ENCODE measurements around the gene C3orf20.
A peak's percentile ranks its signal among the peaks of the same experiment; 100 is the strongest.

C3orf20 gene

GRCh38 chr3:14774431-14774830 lies 99.5 kb downstream of the C3orf20 start:
- H3K4me3 ChIP-seq (ENCODE audit: insufficient read length, low read depth): no peak overlapping the region
- no peaks in the 10 kb centered on the region for H3K36me3 ChIP-seq (ENCODE audit: insufficient read depth, insufficient read length, low read length)
- peaks cover 10% of the 10 kb centered on the region for H3K9me3 ChIP-seq (ENCODE audit: insufficient read depth, low read length)
- peaks cover 16% of the 10 kb centered on the region for H3K4me1 ChIP-seq (ENCODE audit: insufficient read depth, insufficient read length)
- peak overlapping the region; percentile 16 for H3K9ac ChIP-seq (ENCODE audit: insufficient read length, low read depth)
- DNase-seq (ENCODE audit: low read depth, low spot score): no peak
- no peaks in the 10 kb centered on the region for H3K27me3 ChIP-seq (ENCODE audit: insufficient read depth, insufficient read length)
- TF ChIP-seq ZNF274 (IDR thresholded peaks at IDR 0.05; ENCODE audit: low read depth, low read length) (no peak), SUZ12 (IDR thresholded peaks at IDR 0.05; ENCODE audit: extremely low read depth, insufficient read depth, insufficient read length) (no peak), YY1 (IDR thresholded peaks at IDR 0.05; ENCODE audit: insufficient read depth, insufficient read length) (no peak)

- no peak overlapping the region for H3K9ac ChIP-seq (ENCODE audit: insufficient read length, low read depth)
- no peak for TF ChIP-seq ZNF274 (IDR thresholded peaks at IDR 0.05; ENCODE audit: low read depth, low read length)
- TF ChIP-seq YY1 (IDR thresholded peaks at IDR 0.05; ENCODE audit: insufficient read depth, insufficient read length): no peak
- no peak for TF ChIP-seq SUZ12 (IDR thresholded peaks at IDR 0.05; ENCODE audit: extremely low read depth, insufficient read depth, insufficient read length)
- peaks cover 10% of the 10 kb centered on the region for H3K9me3 ChIP-seq (ENCODE audit: insufficient read depth, low read length)
- no peak for DNase-seq (ENCODE audit: low read depth, low spot score)
- H3K4me3 ChIP-seq (ENCODE audit: insufficient read length, low read depth): no peak overlapping the region
- H3K36me3 ChIP-seq (ENCODE audit: insufficient read depth, insufficient read length, low read length): no peaks in the 10 kb centered on the region
- H3K4me1 ChIP-seq (ENCODE audit: insufficient read depth, insufficient read length): peaks cover 16% of the 10 kb centered on the region
- no peaks in the 10 kb centered on the region for H3K27me3 ChIP-seq (ENCODE audit: insufficient read depth, insufficient read length)
These were observed 100.1 kb downstream of the C3orf20 start for GRCh38 chr3:14775011-14775410.

- no peak for TF ChIP-seq YY1 (IDR thresholded peaks at IDR 0.05; ENCODE audit: insufficient read depth, insufficient read length)
- DNase-seq (ENCODE audit: low read depth, low spot score): no peak
- H3K4me3 ChIP-seq (ENCODE audit: insufficient read length, low read depth): no peak overlapping the region
These were observed 100.6 kb downstream of the C3orf20 start for GRCh38 chr3:14775563-14775962.

GRCh38 chr3:14779069-14779685 lies 104.2 kb downstream of the C3orf20 start:
- no peak overlapping the region for H3K9ac ChIP-seq (ENCODE audit: insufficient read length, low read depth)
- no peaks in the 10 kb centered on the region for H3K27me3 ChIP-seq (ENCODE audit: insufficient read depth, insufficient read length)
- no peaks in the 10 kb centered on the region for H3K36me3 ChIP-seq (ENCODE audit: insufficient read depth, insufficient read length, low read length)
- H3K4me1 ChIP-seq (ENCODE audit: insufficient read depth, insufficient read length): peaks cover 3% of the 10 kb centered on the region
- no peak overlapping the region for H3K4me3 ChIP-seq (ENCODE audit: insufficient read length, low read depth)
- peaks cover 10% of the 10 kb centered on the region for H3K9me3 ChIP-seq (ENCODE audit: insufficient read depth, low read length)
- TF ChIP-seq ZNF274 (IDR thresholded peaks at IDR 0.05; ENCODE audit: low read depth, low read length): no peak
- no peak for TF ChIP-seq SUZ12 (IDR thresholded peaks at IDR 0.05; ENCODE audit: extremely low read depth, insufficient read depth, insufficient read length)
- TF ChIP-seq YY1 (IDR thresholded peaks at IDR 0.05; ENCODE audit: insufficient read depth, insufficient read length): no peak
- DNase-seq (ENCODE audit: low read depth, low spot score): no peak

More at GRCh38 chr3:14775563-14775962, 100.6 kb downstream of the C3orf20 start:
- no peaks in the 10 kb centered on the region for H3K36me3 ChIP-seq (ENCODE audit: insufficient read depth, insufficient read length, low read length)
- peaks cover 16% of the 10 kb centered on the region for H3K4me1 ChIP-seq (ENCODE audit: insufficient read depth, insufficient read length)
- H3K27me3 ChIP-seq (ENCODE audit: insufficient read depth, insufficient read length): no peaks in the 10 kb centered on the region
- H3K9me3 ChIP-seq (ENCODE audit: insufficient read depth, low read length): peaks cover 10% of the 10 kb centered on the region
- no peak overlapping the region for H3K9ac ChIP-seq (ENCODE audit: insufficient read length, low read depth)

GRCh38 chr3:14780927-14781507 lies 106.1 kb downstream of the C3orf20 start:
- no peaks in the 10 kb centered on the region for H3K27me3 ChIP-seq (ENCODE audit: insufficient read depth, insufficient read length)
- peaks cover 10% of the 10 kb centered on the region for H3K9me3 ChIP-seq (ENCODE audit: insufficient read depth, low read length)
- no peak overlapping the region for H3K9ac ChIP-seq (ENCODE audit: insufficient read length, low read depth)
- H3K4me3 ChIP-seq (ENCODE audit: insufficient read length, low read depth): no peak overlapping the region
- DNase-seq (ENCODE audit: low read depth, low spot score): peak; percentile 83
- H3K4me1 ChIP-seq (ENCODE audit: insufficient read depth, insufficient read length): no peaks in the 10 kb centered on the region
- TF ChIP-seq ZNF274 (IDR thresholded peaks at IDR 0.05; ENCODE audit: low read depth, low read length) (no peak), YY1 (IDR thresholded peaks at IDR 0.05; ENCODE audit: insufficient read depth, insufficient read length) (no peak), SUZ12 (IDR thresholded peaks at IDR 0.05; ENCODE audit: extremely low read depth, insufficient read depth, insufficient read length) (no peak)
- no peaks in the 10 kb centered on the region for H3K36me3 ChIP-seq (ENCODE audit: insufficient read depth, insufficient read length, low read length)

- Histone ChIP-seq H3K4me1 (ENCODE audit: insufficient read depth, insufficient read length) (no peaks in the 10 kb centered on the region), H3K36me3 (ENCODE audit: insufficient read depth, insufficient read length, low read length) (no peaks in the 10 kb centered on the region), H3K9me3 (ENCODE audit: insufficient read depth, low read length) (peaks cover 8% of the 10 kb centered on the region), H3K4me3 (ENCODE audit: insufficient read length, low read depth) (no peak overlapping the region), H3K27me3 (ENCODE audit: insufficient read depth, insufficient read length) (no peaks in the 10 kb centered on the region), H3K9ac (ENCODE audit: insufficient read length, low read depth) (no peak overlapping the region)
- TF ChIP-seq ZNF274 (IDR thresholded peaks at IDR 0.05; ENCODE audit: low read depth, low read length) (no peak), YY1 (IDR thresholded peaks at IDR 0.05; ENCODE audit: insufficient read depth, insufficient read length) (no peak), SUZ12 (IDR thresholded peaks at IDR 0.05; ENCODE audit: extremely low read depth, insufficient read depth, insufficient read length) (no peak)
- DNase-seq (ENCODE audit: low read depth, low spot score): no peak
These were observed 108.6 kb downstream of the C3orf20 start for GRCh38 chr3:14783480-14784086.

- TF ChIP-seq YY1 (IDR thresholded peaks at IDR 0.05; ENCODE audit: insufficient read depth, insufficient read length) (no peak), SUZ12 (IDR thresholded peaks at IDR 0.05; ENCODE audit: extremely low read depth, insufficient read depth, insufficient read length) (no peak), ZNF274 (IDR thresholded peaks at IDR 0.05; ENCODE audit: low read depth, low read length) (no peak)
- H3K9ac ChIP-seq (ENCODE audit: insufficient read length, low read depth): no peak overlapping the region
- H3K4me3 ChIP-seq (ENCODE audit: insufficient read length, low read depth): no peak overlapping the region
- H3K9me3 ChIP-seq (ENCODE audit: insufficient read depth, low read length): peaks cover 2% of the 10 kb centered on the region
- H3K4me1 ChIP-seq (ENCODE audit: insufficient read depth, insufficient read length): no peaks in the 10 kb centered on the region
- H3K36me3 ChIP-seq (ENCODE audit: insufficient read depth, insufficient read length, low read length): no peaks in the 10 kb centered on the region
- peak; percentile 80 for DNase-seq (ENCODE audit: low read depth, low spot score)
- H3K27me3 ChIP-seq (ENCODE audit: insufficient read depth, insufficient read length): no peaks in the 10 kb centered on the region
These were observed 109.2 kb downstream of the C3orf20 start for GRCh38 chr3:14784087-14784681.
